HCT116 (cell line): Measurements from ENCODE around the gene AGAP1. TPM values are rescaled to one million over a fixed set of nuclear protein-coding genes. Genes with fewer than 3 reads are reported as not detected.

Experiments
- ATAC-seq: fragments of 200-7000 bp; cut with Tn5 transposase; 2 replicates; pipeline ENCODE4 v1.9.1; 2020; ENCODE audit warnings: mild to moderate bottlenecking, moderate library complexity
- BruUV-seq: library from RNA; stranded (reverse); fragments of 400-500 nt; replicated peaks from 2 replicates; lab custom pipeline; 2021; lab: Mats Ljungman, UMichigan
- CTCF ChIA-PET: fragments of 300-600 bp; sonication (Branson Sonifier 250); formaldehyde crosslinking; loops from one replicate; lab custom pipeline; 2021; ENCODE audit warnings: antibody characterized with exemption; lab: Charles Lee
- POLR2A ChIA-PET: fragments of 300-600, 350-600 bp; sonication (Branson Sonifier 250); formaldehyde crosslinking; loops from one replicate; lab custom pipeline; 2021; ENCODE audit warnings: antibody characterized with exemption; lab: Charles Lee
- RAD21 ChIA-PET, 2 experiments: fragments of 300-600 bp; sonication (Branson Sonifier 250); formaldehyde crosslinking; loops; one replicate each; lab custom pipeline; 2023; ENCODE audit warnings: low total read pairs in 2 of 2; ENCODE audit not compliant: uncharacterized antibody in 2 of 2, unreplicated experiment in 2 of 2, low non-redundant PET in 1 of 2; lab: Charles Lee
- DNase-seq: peaks from one replicate; pipeline ENCODE4 v3.0.0-alpha.2; 2010; ENCODE audit warnings: low read depth, low spot score
- H2AFZ ChIP-seq: fragments of 200-600 bp; shearing (Covaris generic), sonication (generic); 2 replicates; pipeline ENCODE4 v1.6.1; 2017; ENCODE audit warnings: low read depth, mixed run types, mixed read lengths, antibody characterized with exemption, low read length; ENCODE audit not compliant: poor library complexity, severe bottlenecking
- H3K27ac ChIP-seq: 2 replicates; pipeline ENCODE4 v1.5.1; 2012; ENCODE audit warnings: low read depth, low read length
- H3K27me3 ChIP-seq: fragments of 200-600 bp; sonication (generic); 2 replicates; pipeline ENCODE4 v1.6.1; 2016; ENCODE audit warnings: mixed run types, low read length, mixed read lengths; ENCODE audit not compliant: insufficient read depth
- H3K36me3 ChIP-seq, 2 experiments: fragments of 200-500 bp in 1 of 2; fragments of 200-600 bp in 1 of 2; sonication (Bioruptor generic) in 1 of 2; sonication (generic) in 1 of 2; 2 replicates each; pipeline versions ENCODE4 v1.5.1 to v1.6.1; 2014 to 2016; ENCODE audit warnings: low read length in 2 of 2, inconsistent platforms in 1 of 2, mixed read lengths in 1 of 2, mixed run types in 1 of 2; ENCODE audit not compliant: insufficient read depth in 2 of 2, control insufficient read depth in 1 of 2
- H3K4me1 ChIP-seq, 2 experiments: fragments of 200-600 bp in 1 of 2; sonication (generic) in 1 of 2; 2 replicates each; pipeline versions ENCODE4 v1.5.1 to v1.6.1; 2012 to 2017; ENCODE audit warnings: low read length in 2 of 2, inconsistent platforms in 1 of 2, mild to moderate bottlenecking in 1 of 2, mixed read lengths in 1 of 2, mixed run types in 1 of 2, moderate library complexity in 1 of 2; ENCODE audit not compliant: insufficient read depth in 2 of 2, control insufficient read depth in 1 of 2
- H3K4me2 ChIP-seq: fragments of 200-600 bp; sonication (generic); 2 replicates; pipeline ENCODE4 v1.6.1; 2017; ENCODE audit warnings: mixed run types, low read length, mixed read lengths
- H3K4me3 ChIP-seq, 2 experiments: fragments of 200-600 bp in 1 of 2; sonication (generic) in 1 of 2; replicated peaks in 1 of 2; 2 replicates each; pipeline ENCODE4 v1.5.1; 2011 to 2016; ENCODE audit warnings: low read length in 2 of 2, control low read depth in 1 of 2, low read depth in 1 of 2, mild to moderate bottlenecking in 1 of 2, mixed read lengths in 1 of 2, mixed run types in 1 of 2
- H3K79me2 ChIP-seq: fragments of 200-600 bp; sonication (generic); 2 replicates; pipeline ENCODE4 v1.6.1; 2017; ENCODE audit warnings: mild to moderate bottlenecking, mixed run types, low read length, moderate library complexity, mixed read lengths; ENCODE audit not compliant: insufficient read depth
- H3K9ac ChIP-seq: fragments of 200-600 bp; sonication (generic); 2 replicates; pipeline ENCODE4 v1.6.1; 2016; ENCODE audit warnings: low read length, mixed read lengths
- H3K9me2 ChIP-seq: fragments of 200-600 bp; sonication (generic), shearing (Covaris generic); 2 replicates; pipeline ENCODE4 v1.6.1; 2017; ENCODE audit warnings: mixed run types, mild to moderate bottlenecking, moderate library complexity; ENCODE audit not compliant: insufficient read depth
- H3K9me3 ChIP-seq, 2 experiments: fragments of 200-500 bp in 1 of 2; fragments of 200-600 bp in 1 of 2; sonication (Bioruptor generic) in 1 of 2; sonication (generic) in 1 of 2; 2 replicates each; pipeline ENCODE4 v1.6.1; 2014 to 2017; ENCODE audit warnings: low read length in 2 of 2, mixed read lengths in 2 of 2, inconsistent platforms in 1 of 2, low read depth in 1 of 2, mild to moderate bottlenecking in 1 of 2, mixed run types in 1 of 2, moderate library complexity in 1 of 2; ENCODE audit not compliant: control insufficient read depth in 1 of 2, insufficient read depth in 1 of 2
- H4K20me1 ChIP-seq: fragments of 200-600 bp; sonication (generic), shearing (Covaris generic); 2 replicates; pipeline ENCODE4 v1.6.1; 2017; ENCODE audit warnings: mixed run types, mild to moderate bottlenecking, moderate library complexity; ENCODE audit not compliant: insufficient read depth
- ATF3 ChIP-seq: IDR thresholded peaks from 2 replicates; pipeline ENCODE4 v1.6.1; 2012
- EGR1 ChIP-seq: IDR thresholded peaks from 2 replicates; pipeline ENCODE4 v1.6.1; 2012; ENCODE audit warnings: low read depth
- POLR2A ChIP-seq: IDR thresholded peaks from 2 replicates; pipeline ENCODE4 v1.7.0; 2011; ENCODE audit warnings: borderline replicate concordance; ENCODE audit not compliant: insufficient read depth, insufficient read length; ENCODE audit errors: extremely low read depth
- POLR2AphosphoS5 ChIP-seq: IDR thresholded peaks from 2 replicates; pipeline ENCODE4 v1.6.1; 2011; ENCODE audit warnings: mild to moderate bottlenecking, low read depth, low read length, moderate library complexity
- REST ChIP-seq: IDR thresholded peaks from 2 replicates; pipeline ENCODE4 v1.6.1; 2012; ENCODE audit warnings: low read depth
- TCF7L2 ChIP-seq: IDR thresholded peaks from 2 replicates; pipeline ENCODE4 v1.7.0; 2011; ENCODE audit warnings: borderline replicate concordance, inconsistent platforms; ENCODE audit not compliant: insufficient read depth, insufficient read length; ENCODE audit errors: extremely low read depth
- ZBTB33 ChIP-seq: IDR thresholded peaks from 2 replicates; pipeline ENCODE4 v1.6.1; 2011; ENCODE audit warnings: mild to moderate bottlenecking, low read length, moderate library complexity; ENCODE audit not compliant: insufficient replicate concordance; ENCODE audit errors: extremely low read depth
- ZFX ChIP-seq: fragments of 450-650 bp; IDR thresholded peaks from 2 replicates; pipeline ENCODE4 v1.6.1; 2017
- ZNF274 ChIP-seq: fragments of 200-500 bp; sonication (Bioruptor generic); IDR thresholded peaks from 2 replicates; pipeline ENCODE4 v1.6.1; 2014; ENCODE audit warnings: mild to moderate bottlenecking, low read depth, low read length, inconsistent platforms
- intact Hi-C: fragments of 100-400 bp; cut with micrococcal nuclease; formaldehyde crosslinking; loops from 2 replicates; pipeline ENCODE4 v1.10.0; 2022
- total RNA-seq: library from RNA; stranded (reverse); gene quantifications from one replicate; pipeline ENCODE4 v1.2.1, GENCODE V29; 2021; ENCODE audit not compliant: unreplicated experiment
- TF ChIP-seq, protein P1 (sequence below), 3 experiments: fragments of 200-600 bp in 1 of 3; sonication (generic) in 1 of 3; IDR thresholded peaks in 2 of 3; conservative IDR thresholded peaks in 1 of 3; 2 replicates each; pipeline ENCODE4 v1.5.1; 2012 to 2017; ENCODE audit warnings: low read depth in 2 of 3, low read length in 2 of 3, antibody characterized with exemption in 1 of 3, borderline replicate concordance in 1 of 3, control low read depth in 1 of 3, mild to moderate bottlenecking in 1 of 3, mixed read lengths in 1 of 3, mixed run types in 1 of 3, moderate library complexity in 1 of 3; ENCODE audit not compliant: insufficient read depth in 1 of 3

The AGAP1 gene
- total RNA-seq, 1 experiment from 2014 or later, result 43.8 TPM

- Histone ChIP-seq H3K27me3 (no peaks in the 10 kb centered on the region), H4K20me1 (no peaks in the 10 kb centered on the region), H3K27ac (no peak overlapping the region), H3K9me3 (no peaks in the 10 kb centered on the region), H3K9ac (no peak overlapping the region), H2AFZ (no peak overlapping the region), H3K4me1 (no peaks in the 10 kb centered on the region), H3K4me3 (no peak overlapping the region), H3K9me2 (no peaks in the 10 kb centered on the region), H3K79me2 (no peaks in the 10 kb centered on the region), H3K36me3 (no peaks in the 10 kb centered on the region), H3K4me2 (no peak overlapping the region)
- ChIA-PET POLR2A (no interaction called here), CTCF (no interaction called here), RAD21 (no interaction called here)
- intact Hi-C loops, result no loop called here
- no TSS peak for BruUV-seq
- DNase-seq, result no peak
- TF ChIP-seq ZNF274, result no peak
- no peak for TF ChIP-seq ZFX
- no peak for TF ChIP-seq ATF3
- no peak for TF ChIP-seq EGR1
- ATAC-seq, result no peak
Observed at GRCh38 chr2:235963853-235964577, 470.2 kb downstream of the AGAP1 start.

DNA sequence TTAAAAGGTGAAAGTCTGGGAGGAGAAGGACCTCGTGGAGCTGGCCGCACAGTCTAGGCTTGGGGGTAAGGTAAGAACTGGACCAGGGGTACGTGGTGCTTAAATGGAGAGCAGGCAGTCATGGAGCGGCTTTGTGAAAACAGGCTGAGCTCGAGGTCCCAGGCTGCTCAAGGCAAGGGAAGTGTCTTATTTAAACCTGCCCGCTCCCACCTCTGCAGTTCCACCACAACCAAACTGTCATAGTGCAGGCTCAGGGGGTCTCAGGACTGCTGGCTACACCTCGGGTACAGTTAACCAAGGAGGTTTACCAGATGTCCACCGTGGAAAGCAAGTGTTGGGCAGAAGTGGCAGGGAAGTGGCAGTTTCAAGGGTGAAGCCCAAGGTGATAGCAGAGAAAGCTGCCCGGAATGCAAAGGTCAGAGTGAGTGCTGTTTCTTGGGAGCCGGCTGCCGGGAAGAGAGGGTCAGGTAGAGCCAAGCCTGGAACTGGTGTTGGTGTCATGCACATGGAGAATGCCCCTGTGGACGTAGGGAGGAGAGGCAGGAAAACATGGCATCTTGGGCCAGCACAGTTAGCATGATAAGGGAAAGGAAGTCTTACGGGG lies 471.0 kb downstream of the AGAP1 start:
- H3K4me3 ChIP-seq, result no peak overlapping the region
- intact Hi-C loops, result no loop called here
- no peak for ATAC-seq
- H3K79me2 ChIP-seq, result no peaks in the 10 kb centered on the region
- H3K4me1 ChIP-seq, result no peaks in the 10 kb centered on the region
- H2AFZ ChIP-seq, result no peak overlapping the region
- BruUV-seq, result no TSS peak
- no peaks in the 10 kb centered on the region for H3K9me3 ChIP-seq
- H3K36me3 ChIP-seq, result no peaks in the 10 kb centered on the region
- H3K9ac ChIP-seq, result no peak overlapping the region
- CTCF ChIA-PET, result no interaction called here
- no peaks in the 10 kb centered on the region for H4K20me1 ChIP-seq
- no peak overlapping the region for H3K4me2 ChIP-seq
- no peak for DNase-seq
- H3K27me3 ChIP-seq, result no peaks in the 10 kb centered on the region
- RAD21 ChIA-PET, result no interaction called here
- H3K9me2 ChIP-seq, result no peaks in the 10 kb centered on the region
- H3K27ac ChIP-seq, result no peak overlapping the region
- POLR2A ChIA-PET, result no interaction called here
- TF ChIP-seq TCF7L2 (no peak), REST (no peak), ZBTB33 (no peak), POLR2AphosphoS5 (no peak), POLR2A (no peak)
- TF ChIP-seq, protein P1, sequence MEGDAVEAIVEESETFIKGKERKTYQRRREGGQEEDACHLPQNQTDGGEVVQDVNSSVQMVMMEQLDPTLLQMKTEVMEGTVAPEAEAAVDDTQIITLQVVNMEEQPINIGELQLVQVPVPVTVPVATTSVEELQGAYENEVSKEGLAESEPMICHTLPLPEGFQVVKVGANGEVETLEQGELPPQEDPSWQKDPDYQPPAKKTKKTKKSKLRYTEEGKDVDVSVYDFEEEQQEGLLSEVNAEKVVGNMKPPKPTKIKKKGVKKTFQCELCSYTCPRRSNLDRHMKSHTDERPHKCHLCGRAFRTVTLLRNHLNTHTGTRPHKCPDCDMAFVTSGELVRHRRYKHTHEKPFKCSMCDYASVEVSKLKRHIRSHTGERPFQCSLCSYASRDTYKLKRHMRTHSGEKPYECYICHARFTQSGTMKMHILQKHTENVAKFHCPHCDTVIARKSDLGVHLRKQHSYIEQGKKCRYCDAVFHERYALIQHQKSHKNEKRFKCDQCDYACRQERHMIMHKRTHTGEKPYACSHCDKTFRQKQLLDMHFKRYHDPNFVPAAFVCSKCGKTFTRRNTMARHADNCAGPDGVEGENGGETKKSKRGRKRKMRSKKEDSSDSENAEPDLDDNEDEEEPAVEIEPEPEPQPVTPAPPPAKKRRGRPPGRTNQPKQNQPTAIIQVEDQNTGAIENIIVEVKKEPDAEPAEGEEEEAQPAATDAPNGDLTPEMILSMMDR (IDR thresholded peaks at IDR 0.05 in 2 of 3, conservative IDR thresholded peaks at IDR 0.05 in 1 of 3; ENCODE audit: borderline replicate concordance in 1 of 3, insufficient read depth in 1 of 3, low read depth in 2 of 3, low read length in 2 of 3), result no peak
